Neural progenitor cell (in vitro differentiated cells): ENCODE data around the gene EHMT1. TPM values are rescaled to one million over a fixed set of nuclear protein-coding genes. Genes with fewer than 3 reads are reported as not detected.

Source experiments
- DNase-seq: peaks from one replicate; pipeline ENCODE4 v3.0.0-alpha.2; 2016; ENCODE audit warnings: low spot score
- H2AFZ ChIP-seq: fragments of 200-600 bp; sonication (generic); replicated peaks from 2 replicates; pipeline ENCODE4 v1.6.1; 2016; ENCODE audit warnings: antibody characterized with exemption
- H3F3A ChIP-seq: fragments of 200-600 bp; sonication (generic); 2 replicates; pipeline ENCODE4 v1.6.1; 2016; ENCODE audit warnings: antibody characterized with exemption, low read depth
- H3K27ac ChIP-seq: fragments of 200-600 bp; sonication (generic); 2 replicates; pipeline ENCODE4 v1.5.1; 2016; ENCODE audit warnings: mild to moderate bottlenecking
- H3K27me3 ChIP-seq: fragments of 200-600 bp; sonication (generic); 2 replicates; pipeline ENCODE4 v1.6.1; 2016; ENCODE audit warnings: mild to moderate bottlenecking, moderate library complexity
- H3K36me3 ChIP-seq: fragments of 200-600 bp; sonication (generic); 2 replicates; pipeline ENCODE4 v1.5.1; 2016
- H3K4me1 ChIP-seq: fragments of 200-600 bp; sonication (generic); 2 replicates; pipeline ENCODE4 v1.6.1; 2016; ENCODE audit warnings: mixed run types
- H3K4me2 ChIP-seq: fragments of 200-600 bp; sonication (generic); 2 replicates; pipeline ENCODE4 v1.6.1; 2016
- H3K4me3 ChIP-seq: fragments of 200-600 bp; sonication (generic); 2 replicates; pipeline ENCODE4 v1.5.1; 2016
- H3K79me2 ChIP-seq: fragments of 200-600 bp; sonication (generic); 2 replicates; pipeline ENCODE4 v1.6.1; 2016; ENCODE audit warnings: low read depth
- H3K9ac ChIP-seq: fragments of 200-600 bp; sonication (generic); 2 replicates; pipeline ENCODE4 v1.6.1; 2016
- H3K9me3 ChIP-seq: fragments of 200-600 bp; sonication (generic); 2 replicates; pipeline ENCODE4 v1.5.1; 2016; ENCODE audit warnings: low read depth
- H4K20me1 ChIP-seq: fragments of 200-600 bp; sonication (generic); 2 replicates; pipeline ENCODE4 v1.6.1; 2016; ENCODE audit warnings: low read depth
- H3K27ac Mint-ChIP-seq: 3 replicates; pipeline ENCODE4 v1.8.0; 2021; ENCODE audit warnings: mixed read lengths
- H3K27me3 Mint-ChIP-seq: 2 replicates; pipeline ENCODE4 v1.8.0; 2022; ENCODE audit warnings: low read depth, mild to moderate bottlenecking, inconsistent platforms, moderate library complexity, mixed read lengths; ENCODE audit not compliant: insufficient read depth
- H3K36me3 Mint-ChIP-seq: 3 replicates; pipeline ENCODE4 v1.8.0; 2021; ENCODE audit warnings: mixed read lengths
- H3K4me1 Mint-ChIP-seq: 3 replicates; pipeline ENCODE4 v1.8.0; 2021; ENCODE audit warnings: mixed read lengths
- H3K4me3 Mint-ChIP-seq: 3 replicates; pipeline ENCODE4 v1.8.0; 2021; ENCODE audit warnings: mild to moderate bottlenecking, moderate library complexity, mixed read lengths
- H3K9me3 Mint-ChIP-seq: 3 replicates; pipeline ENCODE4 v1.8.0; 2020; ENCODE audit warnings: mixed read lengths
- CTCF ChIP-seq: fragments of 200-600 bp; sonication (generic); IDR thresholded peaks from 2 replicates; pipeline ENCODE4 v1.5.1; 2017; ENCODE audit warnings: antibody characterized with exemption, mild to moderate bottlenecking
- EZH2 ChIP-seq: fragments of 200-600 bp; sonication (generic); IDR thresholded peaks from 2 replicates; pipeline ENCODE4 v1.6.1; 2017; ENCODE audit warnings: antibody characterized with exemption, mild to moderate bottlenecking, moderate library complexity
- EZH2phosphoT487 ChIP-seq: fragments of 200-600 bp; sonication (generic); IDR thresholded peaks from 2 replicates; pipeline ENCODE4 v1.6.1; 2017; ENCODE audit warnings: antibody characterized with exemption
- total RNA-seq: library from RNA; depleted of rRNA; stranded (reverse); fragments of >200 nt; gene quantifications from 2 replicates; pipeline ENCODE4 v1.2.3, GENCODE V29; 2015; ENCODE audit warnings: low replicate concordance

Gene EHMT1
- total RNA-seq, 1 donor from 2014 or later, result 47.8 TPM

- no peak for DNase-seq
- H3K79me2 ChIP-seq, result no peaks in the 10 kb centered on the region
- no peak overlapping the region for H3K27ac ChIP-seq
- no peaks in the 10 kb centered on the region for H3K9me3 ChIP-seq
- Mint-ChIP-seq H3K36me3 (peaks cover 61% of the 10 kb centered on the region), H3K27me3 (peaks cover 12% of the 10 kb centered on the region), H3K9me3 (no peaks in the 10 kb centered on the region), H3K4me1 (peaks cover 3% of the 10 kb centered on the region), H3K27ac (no peak overlapping the region), H3K4me3 (no peak overlapping the region)
- H3K27me3 ChIP-seq, result no peaks in the 10 kb centered on the region
- no peak overlapping the region for H3K9ac ChIP-seq
- no peaks in the 10 kb centered on the region for H3F3A ChIP-seq
- no peak overlapping the region for H3K4me2 ChIP-seq
- no peak overlapping the region for H3K4me3 ChIP-seq
- H3K36me3 ChIP-seq, result no peaks in the 10 kb centered on the region
- H3K4me1 ChIP-seq, result no peaks in the 10 kb centered on the region
- peaks cover 2% of the 10 kb centered on the region for H4K20me1 ChIP-seq
- H2AFZ ChIP-seq, result no peak overlapping the region
- TF ChIP-seq CTCF, result no peak
- TF ChIP-seq EZH2, result no peak
- TF ChIP-seq EZH2phosphoT487, result no peak
These were observed 178.7 kb downstream of the EHMT1 start for GRCh38 chr9:137797206-137798120.

GRCh38 chr9:137798142-137798541 is 179.3 kb downstream of the EHMT1 start:
- DNase-seq, result no peak
- no peaks in the 10 kb centered on the region for H3K4me1 ChIP-seq
- H3K4me1 Mint-ChIP-seq, result peaks cover 3% of the 10 kb centered on the region
- no peaks in the 10 kb centered on the region for H3K9me3 Mint-ChIP-seq
- no peak overlapping the region for H3K4me2 ChIP-seq
- H3K4me3 Mint-ChIP-seq, result no peak overlapping the region
- H3K9ac ChIP-seq, result no peak overlapping the region
- no peaks in the 10 kb centered on the region for H3K79me2 ChIP-seq
- no peaks in the 10 kb centered on the region for H3F3A ChIP-seq
- H3K36me3 Mint-ChIP-seq, result peaks cover 59% of the 10 kb centered on the region
- H2AFZ ChIP-seq, result no peak overlapping the region
- peaks cover 2% of the 10 kb centered on the region for H4K20me1 ChIP-seq
- no peaks in the 10 kb centered on the region for H3K36me3 ChIP-seq
- no peaks in the 10 kb centered on the region for H3K27me3 ChIP-seq
- TF ChIP-seq CTCF (no peak), EZH2 (no peak), EZH2phosphoT487 (no peak)
- H3K4me3 ChIP-seq, result no peak overlapping the region
- H3K27me3 Mint-ChIP-seq, result peaks cover 13% of the 10 kb centered on the region
- H3K27ac Mint-ChIP-seq, result no peak overlapping the region
- no peaks in the 10 kb centered on the region for H3K9me3 ChIP-seq
- no peak overlapping the region for H3K27ac ChIP-seq

- Histone ChIP-seq H3F3A (no peaks in the 10 kb centered on the region), H3K27me3 (no peaks in the 10 kb centered on the region), H3K4me1 (no peaks in the 10 kb centered on the region), H2AFZ (no peak overlapping the region), H4K20me1 (peaks cover 2% of the 10 kb centered on the region), H3K9ac (no peak overlapping the region), H3K4me3 (no peak overlapping the region), H3K4me2 (no peak overlapping the region), H3K36me3 (no peaks in the 10 kb centered on the region), H3K9me3 (no peaks in the 10 kb centered on the region), H3K27ac (no peak overlapping the region), H3K79me2 (no peaks in the 10 kb centered on the region)
- H3K4me3 Mint-ChIP-seq, result no peak overlapping the region
- H3K9me3 Mint-ChIP-seq, result no peaks in the 10 kb centered on the region
- peaks cover 3% of the 10 kb centered on the region for H3K4me1 Mint-ChIP-seq
- peaks cover 58% of the 10 kb centered on the region for H3K36me3 Mint-ChIP-seq
- TF ChIP-seq EZH2, result no peak
- TF ChIP-seq EZH2phosphoT487, result no peak
- TF ChIP-seq CTCF, result no peak
- H3K27ac Mint-ChIP-seq, result no peak overlapping the region
- peaks cover 13% of the 10 kb centered on the region for H3K27me3 Mint-ChIP-seq
- no peak for DNase-seq
These were observed 180.3 kb downstream of the EHMT1 start for GRCh38 chr9:137798901-137799629.
